Memory B cell (primary cell): ENCODE results near the gene RAB1A.
"Not testable (repeated sequence)": the region's sequence is repeated elsewhere in the genome, so short reads cannot be mapped to it uniquely, and the experiment has no call there.

Experiments
- ATAC-seq: fragments of 150-1000 bp; cut with Tn5 transposase; 2 replicates; pipeline ENCODE4 v1.10.0; 2021; ENCODE audit warnings: low read depth, mild to moderate bottlenecking, moderate library complexity
- DNase-seq, 2 donors: peaks; one replicate each; pipeline ENCODE4 v3.0.0; 2022; ENCODE audit warnings: low spot score in 2 of 2
- H3K27ac Mint-ChIP-seq: one replicate; pipeline ENCODE4 v1.8.0; 2022; ENCODE audit warnings: mild to moderate bottlenecking, moderate library complexity, mixed read lengths
- H3K27me3 Mint-ChIP-seq: one replicate; pipeline ENCODE4 v1.8.0; 2022; ENCODE audit warnings: mixed read lengths
- H3K36me3 Mint-ChIP-seq: one replicate; pipeline ENCODE4 v1.8.0; 2022; ENCODE audit warnings: mild to moderate bottlenecking, mixed read lengths
- H3K4me1 Mint-ChIP-seq: one replicate; pipeline ENCODE4 v1.8.0; 2022; ENCODE audit warnings: mixed read lengths
- H3K4me3 Mint-ChIP-seq: one replicate; pipeline ENCODE4 v1.8.0; 2022; ENCODE audit warnings: mild to moderate bottlenecking, moderate library complexity, mixed read lengths
- H3K9me3 Mint-ChIP-seq: one replicate; pipeline ENCODE4 v1.8.0; 2022; ENCODE audit warnings: mixed read lengths

Gene RAB1A

GRCh38 chr2:65157856-65158255, 27.9 kb upstream of the RAB1A start:
- ATAC-seq, H3K4me3 Mint-ChIP-seq, H3K36me3 Mint-ChIP-seq, H3K27ac Mint-ChIP-seq, H3K27me3 Mint-ChIP-seq, H3K4me1 Mint-ChIP-seq, H3K9me3 Mint-ChIP-seq, DNase-seq: not testable (repeated sequence)

- no peak for ATAC-seq
- H3K27me3 Mint-ChIP-seq, result no peaks in the 10 kb centered on the region
- no peak overlapping the region for H3K4me3 Mint-ChIP-seq
- peaks cover 6% of the 10 kb centered on the region for H3K4me1 Mint-ChIP-seq
- no peaks in the 10 kb centered on the region for H3K36me3 Mint-ChIP-seq
- no peak for DNase-seq
- H3K27ac Mint-ChIP-seq, result no peak overlapping the region
- no peaks in the 10 kb centered on the region for H3K9me3 Mint-ChIP-seq
These were observed 26.1 kb upstream of the RAB1A start for GRCh38 chr2:65156041-65156440.

GRCh38 chr2:65153515-65153914, 23.6 kb upstream of the RAB1A start:
- Mint-ChIP-seq H3K4me3 (no peak overlapping the region), H3K27me3 (no peaks in the 10 kb centered on the region), H3K9me3 (no peaks in the 10 kb centered on the region), H3K36me3 (no peaks in the 10 kb centered on the region), H3K27ac (no peak overlapping the region), H3K4me1 (no peaks in the 10 kb centered on the region)
- DNase-seq (no peak), ATAC-seq (no peak)

- no peaks in the 10 kb centered on the region for H3K9me3 Mint-ChIP-seq
- no peak overlapping the region for H3K27ac Mint-ChIP-seq
- H3K36me3 Mint-ChIP-seq, result no peaks in the 10 kb centered on the region
- H3K27me3 Mint-ChIP-seq, result peaks cover 5% of the 10 kb centered on the region
- no peak for DNase-seq
- ATAC-seq, result no peak
- no peak overlapping the region for H3K4me3 Mint-ChIP-seq
- H3K4me1 Mint-ChIP-seq, result no peaks in the 10 kb centered on the region
These were observed 16.2 kb upstream of the RAB1A start for GRCh38 chr2:65146078-65146477.

GRCh38 chr2:65144571-65144970, 14.7 kb upstream of the RAB1A start:
- DNase-seq (no peak), ATAC-seq (no peak)
- no peaks in the 10 kb centered on the region for H3K9me3 Mint-ChIP-seq
- H3K36me3 Mint-ChIP-seq, result no peaks in the 10 kb centered on the region
- H3K27ac Mint-ChIP-seq, result no peak overlapping the region
- no peaks in the 10 kb centered on the region for H3K4me1 Mint-ChIP-seq
- peaks cover 5% of the 10 kb centered on the region for H3K27me3 Mint-ChIP-seq
- H3K4me3 Mint-ChIP-seq, result no peak overlapping the region

GRCh38 chr2:65142515-65142914, 12.6 kb upstream of the RAB1A start:
- no peaks in the 10 kb centered on the region for H3K9me3 Mint-ChIP-seq
- H3K27ac Mint-ChIP-seq, result no peak overlapping the region
- no peaks in the 10 kb centered on the region for H3K36me3 Mint-ChIP-seq
- H3K4me3 Mint-ChIP-seq, result no peak overlapping the region
- no peak for DNase-seq
- peaks cover 5% of the 10 kb centered on the region for H3K27me3 Mint-ChIP-seq
- ATAC-seq, result peak; percentile 53
- no peaks in the 10 kb centered on the region for H3K4me1 Mint-ChIP-seq

- DNase-seq (no peak), ATAC-seq (no peak)
- Mint-ChIP-seq H3K9me3 (no peaks in the 10 kb centered on the region), H3K27ac (no peak overlapping the region), H3K4me3 (no peak overlapping the region), H3K36me3 (no peaks in the 10 kb centered on the region), H3K4me1 (no peaks in the 10 kb centered on the region), H3K27me3 (peaks cover 2% of the 10 kb centered on the region)
These were observed 7.4 kb upstream of the RAB1A start for GRCh38 chr2:65137197-65137775.

GRCh38 chr2:65136253-65136652, 6.3 kb upstream of the RAB1A start:
- H3K27ac Mint-ChIP-seq, result no peak overlapping the region
- no peaks in the 10 kb centered on the region for H3K4me1 Mint-ChIP-seq
- H3K27me3 Mint-ChIP-seq, result peaks cover 2% of the 10 kb centered on the region
- ATAC-seq (no peak), DNase-seq (no peak)
- H3K9me3 Mint-ChIP-seq, result no peaks in the 10 kb centered on the region
- H3K36me3 Mint-ChIP-seq, result no peaks in the 10 kb centered on the region
- no peak overlapping the region for H3K4me3 Mint-ChIP-seq

GRCh38 chr2:65134158-65134557, 4.3 kb upstream of the RAB1A start:
- H3K4me3 Mint-ChIP-seq, result no peak overlapping the region
- no peaks in the 10 kb centered on the region for H3K9me3 Mint-ChIP-seq
- H3K27ac Mint-ChIP-seq, result no peak overlapping the region
- H3K4me1 Mint-ChIP-seq, result peaks cover 3% of the 10 kb centered on the region
- no peaks in the 10 kb centered on the region for H3K36me3 Mint-ChIP-seq
- H3K27me3 Mint-ChIP-seq, result peaks cover 2% of the 10 kb centered on the region
- DNase-seq (no peak), ATAC-seq (no peak)

- no peak overlapping the region for H3K27ac Mint-ChIP-seq
- peaks cover 6% of the 10 kb centered on the region for H3K4me1 Mint-ChIP-seq
- peaks cover 2% of the 10 kb centered on the region for H3K27me3 Mint-ChIP-seq
- no peaks in the 10 kb centered on the region for H3K9me3 Mint-ChIP-seq
- ATAC-seq (no peak), DNase-seq (no peak)
- no peak overlapping the region for H3K4me3 Mint-ChIP-seq
- H3K36me3 Mint-ChIP-seq, result no peaks in the 10 kb centered on the region
These were observed 3.7 kb upstream of the RAB1A start for GRCh38 chr2:65133626-65134025.

GRCh38 chr2:65132930-65133329, 3.0 kb upstream of the RAB1A start:
- not testable (repeated sequence) for ATAC-seq, H3K4me3 Mint-ChIP-seq, DNase-seq, H3K4me1 Mint-ChIP-seq, H3K27ac Mint-ChIP-seq, H3K36me3 Mint-ChIP-seq, H3K9me3 Mint-ChIP-seq, H3K27me3 Mint-ChIP-seq

- Mint-ChIP-seq H3K27ac (peak overlapping the region; percentile 96), H3K27me3 (no peaks in the 10 kb centered on the region), H3K9me3 (no peaks in the 10 kb centered on the region), H3K36me3 (no peaks in the 10 kb centered on the region), H3K4me1 (peaks cover 17% of the 10 kb centered on the region), H3K4me3 (peak overlapping the region; percentile 93)
- ATAC-seq (peak; percentile 5), DNase-seq (peak in 1 of 2 donors; percentile 58)
These were observed 814 bp upstream of the RAB1A start for GRCh38 chr2:65130664-65131175.

- Mint-ChIP-seq H3K27ac (peak overlapping the region; percentile 96), H3K4me3 (peak overlapping the region; percentile 94), H3K36me3 (no peaks in the 10 kb centered on the region), H3K4me1 (peaks cover 19% of the 10 kb centered on the region), H3K9me3 (no peaks in the 10 kb centered on the region), H3K27me3 (no peaks in the 10 kb centered on the region)
- DNase-seq (peak in 1 of 2 donors; percentile 5), ATAC-seq (no peak)
These were observed 550 bp downstream of the RAB1A start for GRCh38 chr2:65129286-65129825.

GRCh38 chr2:65128297-65129190, 1.4 kb downstream of the RAB1A start:
- H3K9me3 Mint-ChIP-seq, result no peaks in the 10 kb centered on the region
- no peaks in the 10 kb centered on the region for H3K27me3 Mint-ChIP-seq
- no peak for ATAC-seq
- H3K4me3 Mint-ChIP-seq, result peak overlapping the region; percentile 94
- DNase-seq, result no peak
- peak overlapping the region; percentile 96 for H3K27ac Mint-ChIP-seq
- no peaks in the 10 kb centered on the region for H3K36me3 Mint-ChIP-seq
- H3K4me1 Mint-ChIP-seq, result peaks cover 19% of the 10 kb centered on the region
